MM.1S (cell line): ENCODE results near the gene IL1A.

Source experiments
- DNase-seq: peaks from one replicate; pipeline ENCODE4 v3.0.0-alpha.2; 2015
- H2AFZ ChIP-seq: fragments of 300-600 bp; sonication (generic); 2 replicates; pipeline ENCODE4 v1.6.0; 2016; ENCODE audit warnings: antibody characterized with exemption, low read length
- H3F3A ChIP-seq: fragments of 300-600 bp; sonication (generic); 2 replicates; pipeline ENCODE4 v1.6.1; 2016; ENCODE audit warnings: mild to moderate bottlenecking, antibody characterized with exemption, low read length, moderate library complexity, mixed read lengths; ENCODE audit not compliant: insufficient read depth
- H3K27ac ChIP-seq: fragments of 300-600 bp; sonication (generic); 2 replicates; pipeline ENCODE4 v1.5.1; 2016; ENCODE audit warnings: mild to moderate bottlenecking, low read length
- H3K27me3 ChIP-seq: fragments of 300-600 bp; sonication (generic); replicated peaks from 2 replicates; pipeline ENCODE4 v1.6.0; 2016; ENCODE audit warnings: low read length; ENCODE audit not compliant: insufficient read depth
- H3K36me3 ChIP-seq: fragments of 300-600 bp; sonication (generic); replicated peaks from 2 replicates; pipeline ENCODE4 v1.6.1; 2016; ENCODE audit warnings: mild to moderate bottlenecking, low read length, mixed read lengths; ENCODE audit not compliant: insufficient read depth
- H3K4me1 ChIP-seq: fragments of 300-600 bp; sonication (generic); 2 replicates; pipeline ENCODE4 v1.6.1; 2016; ENCODE audit warnings: low read length, mixed read lengths
- H3K4me2 ChIP-seq: fragments of 300-600 bp; sonication (generic); 2 replicates; pipeline ENCODE4 v1.6.0; 2016; ENCODE audit warnings: low read depth, low read length
- H3K4me3 ChIP-seq: fragments of 300-600 bp; sonication (generic); 2 replicates; pipeline ENCODE4 v1.5.1; 2016; ENCODE audit warnings: low read length, mixed read lengths
- H3K79me2 ChIP-seq: fragments of 300-600 bp; sonication (generic); 2 replicates; pipeline ENCODE4 v1.6.1; 2016; ENCODE audit warnings: mixed run types, low read length, mixed read lengths
- H3K9ac ChIP-seq: fragments of 300-600 bp; sonication (generic); 2 replicates; pipeline ENCODE4 v1.6.1; 2016; ENCODE audit warnings: low read length, mixed read lengths
- H3K9me2 ChIP-seq: fragments of 300-600 bp; sonication (generic); replicated peaks from 2 replicates; pipeline ENCODE4 v1.6.1; 2016; ENCODE audit warnings: mild to moderate bottlenecking, low read length, mixed read lengths; ENCODE audit not compliant: insufficient read depth
- H3K9me3 ChIP-seq: fragments of 300-600 bp; sonication (generic); replicated peaks from 2 replicates; pipeline ENCODE4 v1.6.1; 2016; ENCODE audit warnings: mild to moderate bottlenecking, low read length, mixed read lengths; ENCODE audit not compliant: insufficient read depth
- H4K20me1 ChIP-seq: fragments of 300-600 bp; sonication (generic); 2 replicates; pipeline ENCODE4 v1.6.1; 2016; ENCODE audit warnings: mild to moderate bottlenecking, low read length, moderate library complexity, mixed read lengths; ENCODE audit not compliant: insufficient read depth
- CTCF ChIP-seq: fragments of 300-600 bp; sonication (generic); IDR thresholded peaks from 2 replicates; pipeline ENCODE4 v1.5.1; 2016; ENCODE audit warnings: antibody characterized with exemption, low read length, mixed read lengths
- EZH2 ChIP-seq: fragments of 300-600 bp; sonication (generic); optimal IDR thresholded peaks from 2 replicates; pipeline ENCODE3; 2017; ENCODE audit warnings: low read depth, mild to moderate bottlenecking, antibody characterized with exemption, low read length, mixed read lengths
- EZH2phosphoT487 ChIP-seq: fragments of 300-600 bp; sonication (generic); IDR thresholded peaks from 2 replicates; pipeline ENCODE4 v1.6.1; 2018; ENCODE audit warnings: antibody characterized with exemption, low read length

The IL1A gene

GRCh38 chr2:112776113-112776512, 8.2 kb downstream of the IL1A start:
- no peak overlapping the region for H3K9ac ChIP-seq
- no peak overlapping the region for H3K4me2 ChIP-seq
- H3K36me3 ChIP-seq, result no peaks in the 10 kb centered on the region
- no peak for DNase-seq
- H3F3A ChIP-seq, result no peaks in the 10 kb centered on the region
- no peak overlapping the region for H2AFZ ChIP-seq
- H3K9me3 ChIP-seq, result no peaks in the 10 kb centered on the region
- no peaks in the 10 kb centered on the region for H3K79me2 ChIP-seq
- TF ChIP-seq CTCF (no peak), EZH2phosphoT487 (no peak), EZH2 (no peak)
- no peaks in the 10 kb centered on the region for H3K4me1 ChIP-seq
- no peaks in the 10 kb centered on the region for H3K27me3 ChIP-seq
- no peak overlapping the region for H3K27ac ChIP-seq
- no peak overlapping the region for H3K4me3 ChIP-seq
- H4K20me1 ChIP-seq, result no peaks in the 10 kb centered on the region
- H3K9me2 ChIP-seq, result no peaks in the 10 kb centered on the region

DNA sequence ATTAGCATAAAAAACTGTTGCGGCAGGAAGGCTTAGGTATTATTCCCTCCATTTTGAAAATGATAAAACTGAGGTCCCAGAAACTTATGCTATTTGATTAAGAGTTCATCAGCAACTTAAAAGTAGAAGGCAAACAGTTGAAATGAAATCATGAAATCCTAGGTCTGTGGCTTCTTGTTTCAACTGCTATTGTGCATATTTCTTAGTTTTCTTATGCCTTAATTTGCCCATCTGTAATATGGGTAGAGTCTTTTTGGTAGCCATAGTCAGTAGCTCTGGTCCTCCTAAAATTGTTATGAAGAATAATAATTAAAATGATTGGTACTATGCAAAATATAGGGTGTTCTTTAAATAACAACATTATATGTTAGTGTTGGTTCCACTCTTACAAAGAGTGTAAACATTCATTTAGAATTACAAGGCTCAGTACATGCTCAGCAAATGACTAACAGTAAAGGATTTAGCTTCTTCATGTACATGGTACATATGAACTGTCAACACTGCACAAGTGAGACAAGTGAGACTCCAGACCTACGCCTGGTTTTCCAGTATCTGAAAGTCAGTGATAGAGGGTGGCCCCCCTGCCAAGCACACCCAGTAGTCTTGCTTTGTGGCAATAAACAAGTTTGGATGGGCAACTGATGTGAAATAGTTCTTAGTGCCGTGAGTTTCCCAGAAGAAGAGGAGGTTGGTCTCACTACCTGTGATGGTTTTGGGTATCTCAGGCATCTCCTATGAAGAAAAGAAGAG, 9.6 kb downstream of the IL1A start:
- Histone ChIP-seq H3K79me2 (no peaks in the 10 kb centered on the region), H3K4me1 (peaks cover 3% of the 10 kb centered on the region; the same call in 1 of the 2 replicates), H4K20me1 (no peaks in the 10 kb centered on the region), H3K9me2 (no peaks in the 10 kb centered on the region), H2AFZ (no peak overlapping the region), H3F3A (no peaks in the 10 kb centered on the region), H3K36me3 (no peaks in the 10 kb centered on the region), H3K4me2 (no peak overlapping the region), H3K9ac (no peak overlapping the region), H3K4me3 (no peak overlapping the region), H3K9me3 (no peaks in the 10 kb centered on the region), H3K27me3 (no peaks in the 10 kb centered on the region), H3K27ac (no peak overlapping the region)
- DNase-seq, result no peak
- no peak for TF ChIP-seq EZH2phosphoT487
- no peak for TF ChIP-seq CTCF
- no peak for TF ChIP-seq EZH2

GRCh38 chr2:112773556-112773955, 10.7 kb downstream of the IL1A start:
- Histone ChIP-seq H3K4me1 (peaks cover 5% of the 10 kb centered on the region; the same call in 1 of the 2 replicates), H3K79me2 (no peaks in the 10 kb centered on the region), H3K4me2 (no peak overlapping the region), H3K9me3 (no peaks in the 10 kb centered on the region), H3K4me3 (no peak overlapping the region), H3K36me3 (no peaks in the 10 kb centered on the region), H2AFZ (no peak overlapping the region), H4K20me1 (no peaks in the 10 kb centered on the region), H3K9ac (no peak overlapping the region), H3F3A (no peaks in the 10 kb centered on the region), H3K9me2 (no peaks in the 10 kb centered on the region), H3K27ac (no peak overlapping the region), H3K27me3 (no peaks in the 10 kb centered on the region)
- DNase-seq, result no peak
- TF ChIP-seq CTCF, result no peak
- TF ChIP-seq EZH2, result no peak
- no peak for TF ChIP-seq EZH2phosphoT487
